SK-N-MC (cell line): ENCODE data around the gene DIP2C.

Source experiments
- DNase-seq: peaks from one replicate; pipeline ENCODE4 v3.0.0-alpha.2; 2011; ENCODE audit warnings: low read depth, low spot score
- H3K27ac ChIP-seq: fragments of 200-600 bp; sonication (generic); 2 replicates; pipeline ENCODE4 v1.5.1; 2016; ENCODE audit warnings: mixed run types
- H3K36me3 ChIP-seq: fragments of 200-600 bp; sonication (generic); 2 replicates; pipeline ENCODE4 v1.6.1; 2017; ENCODE audit warnings: antibody characterized with exemption, low read length, mixed read lengths; ENCODE audit not compliant: insufficient read depth
- H3K4me3 ChIP-seq: fragments of 200-600 bp; sonication (generic); 2 replicates; pipeline ENCODE4 v1.5.1; 2016
- H3K9ac ChIP-seq: fragments of 200-600 bp; sonication (generic); 2 replicates; pipeline ENCODE4 v1.8.0; 2017; ENCODE audit warnings: mixed run types, mixed read lengths; ENCODE audit not compliant: insufficient read length
- H3K9me3 ChIP-seq: fragments of 200-600 bp; sonication (generic); 2 replicates; pipeline ENCODE4 v1.6.1; 2017; ENCODE audit warnings: low read depth, mild to moderate bottlenecking, antibody characterized with exemption, low read length, moderate library complexity, mixed read lengths
- EZH2 ChIP-seq: fragments of 200-600 bp; sonication (generic); IDR thresholded peaks from one replicate; pipeline ENCODE4 v1.6.1; 2017; ENCODE audit warnings: antibody characterized with exemption
- FOXP2 ChIP-seq: optimal IDR thresholded peaks from 2 replicates; pipeline ENCODE3; 2011; ENCODE audit warnings: mild to moderate bottlenecking, moderate library complexity; ENCODE audit not compliant: insufficient read depth; ENCODE audit errors: extremely low read length, control extremely low read depth
- POLR2AphosphoS5 ChIP-seq: IDR thresholded peaks from 2 replicates; pipeline ENCODE4 v1.6.1; 2012; ENCODE audit warnings: mild to moderate bottlenecking, low read depth, low read length, borderline replicate concordance

The DIP2C gene

DNA sequence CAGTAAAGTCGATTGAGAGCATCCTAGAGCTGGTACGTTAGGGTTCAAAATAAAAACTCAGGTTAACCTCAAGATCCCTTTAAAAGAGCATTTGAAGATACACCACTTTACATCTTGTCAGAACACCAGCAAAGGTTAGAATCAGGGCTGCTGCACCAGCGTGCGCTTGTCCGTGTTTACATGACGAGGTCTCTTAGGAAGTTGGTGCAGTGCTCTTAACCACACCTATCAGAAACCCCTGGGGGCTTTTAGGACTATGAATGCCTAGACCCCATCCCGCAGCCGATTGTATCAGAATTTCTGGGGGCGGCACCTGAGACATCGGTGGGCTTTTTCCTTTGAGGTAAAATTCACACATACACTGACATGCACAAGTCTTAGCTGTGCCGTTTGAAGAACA lies 456.6 kb downstream of the DIP2C start:
- DNase-seq, result no peak
- Histone ChIP-seq H3K4me3 (no peak overlapping the region), H3K9ac (no peak overlapping the region), H3K9me3 (no peaks in the 10 kb centered on the region), H3K27ac (no peak overlapping the region), H3K36me3 (no peaks in the 10 kb centered on the region)
- no peak for TF ChIP-seq FOXP2
- no peak for TF ChIP-seq POLR2AphosphoS5
- no peak for TF ChIP-seq EZH2

DNA sequence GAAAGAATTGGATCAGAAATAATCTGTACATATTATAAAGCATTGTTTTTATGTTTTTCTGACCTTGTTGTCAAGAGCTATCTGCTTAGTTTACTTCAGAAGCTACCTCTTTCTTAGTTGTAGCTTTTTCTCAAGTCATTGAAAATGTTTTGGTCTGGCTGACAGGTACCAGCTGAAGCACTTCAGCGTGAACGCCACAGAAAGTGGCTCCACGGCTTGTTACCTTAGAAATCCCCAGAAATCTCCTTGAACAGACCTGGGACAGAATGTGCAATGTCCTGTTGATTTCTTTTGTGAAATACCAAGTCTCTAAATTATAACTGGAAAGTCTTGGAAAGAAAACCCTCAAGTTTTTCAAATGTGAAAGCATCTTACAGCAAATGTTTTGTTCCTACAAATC lies 457.4 kb downstream of the DIP2C start:
- H3K9ac ChIP-seq, result no peak overlapping the region
- no peak for DNase-seq
- no peak overlapping the region for H3K27ac ChIP-seq
- H3K36me3 ChIP-seq, result no peaks in the 10 kb centered on the region
- TF ChIP-seq FOXP2 (no peak), POLR2AphosphoS5 (no peak), EZH2 (no peak)
- H3K9me3 ChIP-seq, result no peaks in the 10 kb centered on the region
- no peak overlapping the region for H3K4me3 ChIP-seq

DNA sequence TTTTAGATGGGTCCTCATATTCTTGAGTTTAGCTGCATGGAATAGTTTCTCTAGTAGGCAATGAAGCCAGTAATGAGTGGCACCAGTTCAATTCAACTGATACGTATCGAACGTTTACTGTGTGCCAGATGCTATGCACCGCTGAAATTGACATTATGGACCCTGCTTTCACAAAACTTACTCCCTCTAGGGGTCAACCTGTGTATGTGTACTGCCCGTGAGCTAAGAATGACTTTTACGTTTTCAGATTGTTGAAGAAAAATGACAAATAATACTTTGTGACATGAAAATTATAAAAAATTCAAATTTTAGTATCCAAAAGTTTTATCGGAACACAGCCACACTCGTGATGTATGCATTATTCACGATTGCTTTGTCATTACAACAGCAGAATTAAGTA lies 458.7 kb downstream of the DIP2C start:
- DNase-seq, result no peak
- TF ChIP-seq POLR2AphosphoS5 (no peak), EZH2 (no peak), FOXP2 (no peak)
- no peak overlapping the region for H3K27ac ChIP-seq

DNA sequence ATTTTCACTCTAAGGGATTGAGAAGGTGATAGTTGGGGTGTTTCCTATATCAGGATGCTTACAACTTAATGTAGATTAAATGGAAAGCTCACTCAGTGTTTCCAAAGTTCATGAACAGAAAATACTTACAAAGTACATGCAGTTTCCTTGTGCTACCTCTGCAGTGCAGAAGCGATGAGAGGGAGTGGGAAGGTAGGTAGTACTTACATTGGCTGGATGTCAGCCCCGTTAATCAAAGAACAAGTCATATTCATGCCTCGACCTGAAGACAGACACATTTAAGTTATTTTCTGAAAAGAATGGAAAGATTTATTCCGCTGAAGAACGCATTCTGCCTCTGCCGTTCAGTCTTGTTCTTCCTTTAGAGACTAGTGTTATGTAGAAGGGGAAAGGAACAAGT lies 461.1 kb downstream of the DIP2C start:
- Histone ChIP-seq H3K9ac (no peak overlapping the region), H3K9me3 (no peaks in the 10 kb centered on the region), H3K4me3 (no peak overlapping the region), H3K36me3 (no peaks in the 10 kb centered on the region), H3K27ac (no peak overlapping the region)
- TF ChIP-seq EZH2 (no peak), FOXP2 (no peak), POLR2AphosphoS5 (no peak)
- DNase-seq, result no peak

More for the DNA sequence above, 458.7 kb downstream of the DIP2C start:
- Histone ChIP-seq H3K4me3 (no peak overlapping the region), H3K9ac (no peak overlapping the region), H3K9me3 (no peaks in the 10 kb centered on the region), H3K36me3 (no peaks in the 10 kb centered on the region)

DNA sequence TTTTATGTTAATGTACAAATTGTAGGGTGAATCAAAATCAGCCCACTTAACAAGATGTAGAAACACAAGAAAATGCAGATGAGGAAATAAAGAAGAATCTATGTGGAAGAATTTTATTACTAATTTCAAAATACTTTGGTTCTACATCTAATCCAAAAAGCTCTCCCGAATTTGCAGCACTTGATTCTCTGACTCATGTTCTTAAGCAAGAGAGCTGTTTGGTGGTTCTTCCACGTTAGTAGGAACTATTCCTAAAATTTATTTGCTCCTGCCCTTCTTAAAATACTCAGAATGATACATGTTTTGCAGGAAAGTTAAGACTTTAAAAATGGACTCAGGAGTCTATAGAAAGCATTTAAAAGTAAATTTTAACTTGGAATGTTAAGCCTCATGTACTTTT lies 462.5 kb downstream of the DIP2C start:
- TF ChIP-seq EZH2, result no peak
- no peak for TF ChIP-seq FOXP2
- H3K9me3 ChIP-seq, result no peaks in the 10 kb centered on the region
- no peak overlapping the region for H3K27ac ChIP-seq
- DNase-seq, result no peak
- no peak overlapping the region for H3K9ac ChIP-seq
- H3K36me3 ChIP-seq, result no peaks in the 10 kb centered on the region
- no peak overlapping the region for H3K4me3 ChIP-seq

GRCh38 chr10:226018-226417 lies 463.4 kb downstream of the DIP2C start:
- no peak for TF ChIP-seq EZH2
- no peak for TF ChIP-seq POLR2AphosphoS5
- TF ChIP-seq FOXP2, result no peak
- Histone ChIP-seq H3K9me3 (no peaks in the 10 kb centered on the region), H3K4me3 (no peak overlapping the region), H3K36me3 (no peaks in the 10 kb centered on the region), H3K9ac (no peak overlapping the region), H3K27ac (peak overlapping the region; percentile 16; the same call in 1 of the 2 replicates)
- DNase-seq, result no peak

GRCh38 chr10:224571-224970 lies 464.9 kb downstream of the DIP2C start:
- no peak overlapping the region for H3K4me3 ChIP-seq
- no peaks in the 10 kb centered on the region for H3K9me3 ChIP-seq
- no peaks in the 10 kb centered on the region for H3K36me3 ChIP-seq
- DNase-seq, result no peak
- no peak overlapping the region for H3K9ac ChIP-seq
- no peak for TF ChIP-seq FOXP2
- no peak for TF ChIP-seq POLR2AphosphoS5
- TF ChIP-seq EZH2, result no peak
- no peak overlapping the region for H3K27ac ChIP-seq
